Panc1 (cell line): ENCODE measurements around the gene ETV7. TPM values are rescaled to one million over a fixed set of nuclear protein-coding genes. Genes with fewer than 3 reads are reported as not detected.

ENCODE experiments used
- ATAC-seq: fragments of 200-7000 bp; cut with Tn5 transposase; 2 replicates; pipeline ENCODE4 v1.9.1; 2020; ENCODE audit warnings: mild to moderate bottlenecking, moderate library complexity
- BruUV-seq: library from RNA; stranded (reverse); fragments of 400-500 nt; replicated peaks from 2 replicates; lab custom pipeline; 2021; lab: Mats Ljungman, UMichigan
- CTCF ChIA-PET: fragments of 300-600 bp; sonication (Branson Sonifier 250); formaldehyde crosslinking; loops from one replicate; lab custom pipeline; 2022; ENCODE audit warnings: antibody characterized with exemption; lab: Charles Lee
- POLR2A ChIA-PET: fragments of 300-600 bp; sonication (Branson Sonifier 250); formaldehyde crosslinking; loops from one replicate; lab custom pipeline; 2022; ENCODE audit warnings: antibody characterized with exemption; lab: Charles Lee
- DNase-seq: peaks from one replicate; pipeline ENCODE4 v3.0.0-alpha.2; 2010; ENCODE audit warnings: low read depth, low spot score
- H3K27ac ChIP-seq: 2 replicates; pipeline ENCODE4 v1.5.1; 2011; ENCODE audit warnings: mild to moderate bottlenecking, low read length, inconsistent platforms
- H3K27me3 ChIP-seq: fragments of 200-500 bp; sonication (Bioruptor generic); 2 replicates; pipeline ENCODE4 v1.6.0; 2014; ENCODE audit warnings: low read length, inconsistent platforms; ENCODE audit not compliant: control insufficient read depth, insufficient read depth
- H3K36me3 ChIP-seq: fragments of 200-500 bp; sonication (Bioruptor generic); 2 replicates; pipeline ENCODE4 v1.5.1; 2014; ENCODE audit warnings: inconsistent platforms, mild to moderate bottlenecking, low read length, moderate library complexity; ENCODE audit not compliant: control insufficient read depth, insufficient read depth
- H3K4me1 ChIP-seq: 2 replicates; pipeline ENCODE4 v1.5.1; 2011; ENCODE audit warnings: inconsistent platforms, mild to moderate bottlenecking, low read length, moderate library complexity; ENCODE audit not compliant: control insufficient read depth, insufficient read depth
- H3K4me3 ChIP-seq, 2 experiments: 2 replicates each; pipeline ENCODE4 v1.5.1; 2011 to 2012; ENCODE audit warnings: low read depth in 2 of 2, low read length in 2 of 2, mild to moderate bottlenecking in 2 of 2, inconsistent platforms in 1 of 2, moderate library complexity in 1 of 2
- H3K9me3 ChIP-seq: fragments of 200-500 bp; sonication (Bioruptor generic); 2 replicates; pipeline ENCODE4 v1.5.1; 2014; ENCODE audit warnings: low read depth, mild to moderate bottlenecking, inconsistent platforms, low read length, moderate library complexity; ENCODE audit not compliant: control insufficient read depth, insufficient read depth
- CTCF ChIP-seq: fragments of 450-650 bp; IDR thresholded peaks from 2 replicates; pipeline ENCODE4 v1.5.1; 2017; ENCODE audit warnings: mild to moderate bottlenecking
- POLR2AphosphoS5 ChIP-seq: IDR thresholded peaks from 2 replicates; pipeline ENCODE4 v1.6.1; 2012; ENCODE audit warnings: mild to moderate bottlenecking, low read depth, low read length, moderate library complexity
- REST ChIP-seq, 2 experiments: IDR thresholded peaks; 2 replicates each; pipeline ENCODE4 v1.6.1; 2011 to 2012; ENCODE audit warnings: low read depth in 2 of 2, control low read depth in 1 of 2, low read length in 1 of 2, mild to moderate bottlenecking in 1 of 2, moderate library complexity in 1 of 2; ENCODE audit not compliant: insufficient read depth in 1 of 2
- SIN3A ChIP-seq: IDR thresholded peaks from 2 replicates; pipeline ENCODE4 v1.6.1; 2012; ENCODE audit warnings: low read depth, mild to moderate bottlenecking, low read length, moderate library complexity, borderline replicate concordance; ENCODE audit not compliant: insufficient read depth
- TCF7L2 ChIP-seq: IDR thresholded peaks from 2 replicates; pipeline ENCODE4 v1.6.1; 2011; ENCODE audit warnings: mild to moderate bottlenecking, low read depth, low read length, inconsistent platforms
- in situ Hi-C: cut with HindIII; loops from 2 replicates; pipeline ENCODE4 v1.10.0; 2016; ENCODE audit warnings: low sequenced_read_pairs, low pct_unique_long_range_greater_than_20kb
- intact Hi-C: fragments of 100-400 bp; cut with micrococcal nuclease; formaldehyde crosslinking; loops from one replicate; pipeline ENCODE4 v1.10.0; 2022; ENCODE audit not compliant: unreplicated experiment
- total RNA-seq: library from RNA; stranded (reverse); gene quantifications from one replicate; pipeline ENCODE4 v1.2.1, GENCODE V29; 2021; ENCODE audit not compliant: unreplicated experiment

The ETV7 gene
- total RNA-seq, 1 experiment from 2014 or later, result 2.0 TPM

DNA sequence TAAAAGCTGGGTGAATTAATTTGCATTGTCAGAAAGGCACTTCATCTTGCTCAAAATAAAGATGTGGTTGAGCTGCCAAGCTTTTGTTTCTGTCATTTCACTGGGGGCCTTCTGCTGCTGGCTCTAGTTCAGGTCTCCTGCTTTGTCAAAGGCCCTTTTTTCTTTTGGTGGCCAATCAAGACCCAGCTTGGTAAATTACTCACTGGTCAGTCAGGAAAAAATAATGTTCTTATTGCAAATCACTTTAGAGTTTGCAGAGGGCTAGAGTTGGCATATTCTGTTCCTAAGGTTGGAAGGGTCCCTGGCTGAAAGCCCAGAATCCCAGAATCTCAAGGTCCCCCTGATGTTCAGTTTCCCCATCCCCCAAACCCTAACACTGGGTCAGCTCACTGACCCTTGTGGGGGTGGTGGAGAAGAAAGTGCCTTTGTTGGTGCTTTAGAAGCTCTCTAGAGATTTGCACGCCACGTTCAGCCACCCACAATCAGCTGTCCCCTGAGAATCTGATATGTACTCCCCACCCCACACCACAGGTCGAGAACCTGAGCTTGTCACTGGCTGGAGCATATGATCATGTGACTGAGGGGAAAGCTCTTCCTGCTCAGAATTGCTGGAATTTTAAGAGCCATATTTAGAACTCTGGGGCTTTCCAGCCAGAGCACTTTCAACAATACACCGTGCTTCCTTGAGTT, 29.1 kb downstream of the ETV7 start:
- ChIA-PET CTCF (interaction anchor here (0.5 to 1.7 kb wide), 4 partner anchors 18 to 605 kb away, joined by 3 to 4 read pairs (median 3); no protein-coding TSS in a partner anchor), POLR2A (no interaction called here)
- no peak for TF ChIP-seq CTCF
- no peak for TF ChIP-seq POLR2AphosphoS5
- TF ChIP-seq SIN3A, result no peak
- TF ChIP-seq TCF7L2, result no peak
- TF ChIP-seq REST (IDR thresholded peaks at IDR 0.05; ENCODE audit: insufficient read depth in 1 of 2, low read depth in 2 of 2, low read length in 1 of 2), result no peak
- H3K27me3 ChIP-seq, result no peaks in the 10 kb centered on the region; the same call in 1 of the 2 replicates
- no peaks in the 10 kb centered on the region for H3K9me3 ChIP-seq
- ATAC-seq, result no peak
- no peak overlapping the region for H3K4me3 ChIP-seq
- no peaks in the 10 kb centered on the region for H3K4me1 ChIP-seq
- no peak for DNase-seq
- H3K27ac ChIP-seq, result no peak overlapping the region
- no peaks in the 10 kb centered on the region for H3K36me3 ChIP-seq
- in situ Hi-C loops (no loop called here), intact Hi-C loops (loop anchor here (5.0 kb wide), 1 partner anchor 236 kb away; no protein-coding TSS in a partner anchor)
- no TSS peak for BruUV-seq

- BruUV-seq, result no TSS peak
- ChIA-PET CTCF (interaction anchor here (0.5 to 1.7 kb wide), 4 partner anchors 17 to 604 kb away, joined by 3 to 4 read pairs (median 3); no protein-coding TSS in a partner anchor), POLR2A (no interaction called here)
- Histone ChIP-seq H3K36me3 (no peaks in the 10 kb centered on the region), H3K4me3 (no peak overlapping the region), H3K9me3 (no peaks in the 10 kb centered on the region), H3K27me3 (no peaks in the 10 kb centered on the region; the same call in 1 of the 2 replicates), H3K4me1 (no peaks in the 10 kb centered on the region), H3K27ac (no peak overlapping the region)
- intact Hi-C loops, result loop anchor here (5.0 kb wide), 1 partner anchor 236 kb away; no protein-coding TSS in a partner anchor
- DNase-seq (no peak), ATAC-seq (no peak)
- in situ Hi-C loops, result no loop called here
- TF ChIP-seq TCF7L2 (no peak), CTCF (no peak), REST (IDR thresholded peaks at IDR 0.05; ENCODE audit: insufficient read depth in 1 of 2, low read depth in 2 of 2, low read length in 1 of 2) (no peak), SIN3A (no peak), POLR2AphosphoS5 (no peak)
Observed at GRCh38 chr6:36357872-36358225, 29.6 kb downstream of the ETV7 start.
